H7 (cell line): Measurements from ENCODE around the gene ARL5C. TPM values are rescaled to one million over a fixed set of nuclear protein-coding genes. Genes with fewer than 3 reads are reported as not detected.

Experiments used
- DNase-seq: peaks from one replicate; pipeline ENCODE4 v3.0.0; 2012
- H3K27me3 ChIP-seq: 2 replicates; pipeline ENCODE4 v1.6.0; 2011; ENCODE audit warnings: mild to moderate bottlenecking, low read length; ENCODE audit not compliant: control insufficient read depth, insufficient read depth
- H3K36me3 ChIP-seq: replicated peaks from 2 replicates; pipeline ENCODE4 v1.5.1; 2011; ENCODE audit warnings: low read length; ENCODE audit not compliant: control insufficient read depth, insufficient read depth
- H3K4me3 ChIP-seq: 2 replicates; pipeline ENCODE4 v1.5.1; 2011; ENCODE audit warnings: low read depth, mild to moderate bottlenecking, control low read depth, low read length, moderate library complexity; ENCODE audit not compliant: insufficient read depth
- total RNA-seq: library from RNA; depleted of rRNA; stranded (reverse); fragments of >200 nt; shearing (Covaris generic); gene quantifications from 2 replicates; pipeline ENCODE4 v1.2.3, GENCODE V29; 2014

The ARL5C gene
- total RNA-seq, 1 experiment from 2014 or later: not detected

DNA sequence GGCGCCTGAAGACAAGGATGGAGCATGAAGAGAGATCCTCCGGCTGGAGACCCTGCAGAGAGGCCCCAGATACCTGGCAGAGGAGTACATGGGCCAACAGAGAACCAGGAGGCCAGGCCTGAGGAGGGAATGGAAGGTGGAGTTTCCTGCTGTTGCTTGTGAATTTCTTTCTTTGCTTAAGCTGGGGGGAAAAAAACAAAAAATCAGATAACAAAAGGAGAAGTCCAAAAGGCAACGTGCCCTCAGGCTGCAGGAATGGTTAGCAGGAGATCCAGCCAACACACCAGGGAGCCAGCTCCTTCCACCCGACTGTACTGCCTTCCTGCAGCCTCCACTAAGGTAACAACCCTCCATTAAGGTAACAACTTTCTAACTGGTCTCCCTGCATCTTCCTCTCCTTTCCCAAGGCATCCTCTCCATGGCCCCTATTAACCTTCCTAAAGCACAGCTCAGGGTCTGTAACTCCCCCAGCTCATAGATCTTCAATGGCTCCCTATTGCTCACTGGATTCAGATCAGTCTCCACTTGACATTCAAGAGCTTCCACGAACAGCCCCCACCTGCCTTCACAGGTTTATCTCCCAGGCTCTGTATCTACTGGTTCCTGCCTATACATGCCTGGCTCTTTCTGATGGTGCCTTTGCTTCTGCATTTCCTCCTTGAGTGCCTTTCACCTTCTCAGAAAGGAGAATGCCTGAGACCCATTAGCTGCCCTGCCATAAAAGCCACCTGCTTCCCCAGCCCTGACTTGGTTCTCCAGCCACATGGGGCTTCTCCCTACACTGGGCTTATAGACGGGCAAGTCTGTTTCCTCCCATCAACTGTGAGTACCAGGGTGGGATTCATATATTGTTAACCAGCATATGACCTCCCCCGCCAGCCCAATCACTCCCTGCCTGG lies 725 bp upstream of the ARL5C start:
- Histone ChIP-seq H3K4me3 (no peak overlapping the region), H3K27me3 (peaks cover 25% of the 10 kb centered on the region), H3K36me3 (no peaks in the 10 kb centered on the region)
- DNase-seq: no peak

DNA sequence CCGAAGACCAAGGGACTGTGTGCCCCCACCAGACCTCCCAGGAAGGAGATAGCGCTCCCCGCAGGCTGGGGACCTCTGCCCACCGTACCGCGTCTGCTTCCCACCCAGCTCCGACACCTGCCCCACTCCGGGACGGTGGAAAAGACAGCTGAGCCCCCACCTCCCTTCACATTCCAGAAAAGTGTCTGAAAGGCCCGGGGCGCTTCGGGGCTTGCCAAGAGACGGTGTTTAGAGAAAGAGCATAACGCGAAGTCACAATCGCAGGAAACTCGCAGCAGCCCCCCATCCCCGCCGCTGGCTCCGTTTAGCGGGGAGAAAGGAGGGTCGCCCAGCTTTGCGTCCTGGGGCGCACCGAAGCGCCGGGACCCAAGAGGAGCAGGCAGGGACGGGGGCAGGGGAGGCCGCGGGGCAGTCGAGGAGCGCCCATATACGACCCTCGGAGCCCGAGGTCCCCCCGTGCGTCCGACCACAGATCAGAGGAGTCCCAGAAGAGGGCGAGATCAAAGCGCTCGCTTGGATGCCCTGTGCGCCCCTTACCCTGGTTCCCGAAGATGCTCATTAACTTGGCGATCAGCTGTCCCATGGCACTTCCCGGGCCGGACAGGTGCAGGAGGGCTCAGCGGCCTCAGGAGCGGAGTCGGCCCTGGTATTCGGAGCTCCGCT lies 652 bp downstream of the ARL5C start:
- no peaks in the 10 kb centered on the region for H3K36me3 ChIP-seq
- peak; percentile 79 for DNase-seq
- H3K4me3 ChIP-seq: peak overlapping the region; percentile 83
- H3K27me3 ChIP-seq: peaks cover 25% of the 10 kb centered on the region

GRCh38 chr17:39164675-39165143 lies 1.3 kb downstream of the ARL5C start:
- no peaks in the 10 kb centered on the region for H3K36me3 ChIP-seq
- peak overlapping the region; percentile 83 for H3K4me3 ChIP-seq
- peaks cover 25% of the 10 kb centered on the region for H3K27me3 ChIP-seq
- DNase-seq: peak; percentile 98

DNA sequence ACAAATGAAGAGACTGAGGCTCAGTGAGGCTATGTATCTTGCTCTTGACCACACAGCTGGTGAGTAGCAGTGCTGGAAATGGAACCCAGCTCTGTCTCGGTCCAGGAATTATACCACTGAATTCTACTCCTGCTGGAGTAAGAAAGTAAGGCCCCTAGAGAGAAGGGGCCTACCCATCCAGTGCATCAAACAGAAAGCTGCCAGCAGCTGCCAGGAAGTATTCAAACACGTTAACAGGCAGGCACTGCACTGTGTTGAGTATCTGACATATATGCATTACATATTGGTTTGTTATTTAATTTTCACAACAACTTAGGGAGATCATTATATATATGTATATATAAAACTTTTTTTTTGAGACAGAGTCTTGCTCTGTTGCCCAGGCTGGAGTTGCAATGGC lies 4.0 kb downstream of the ARL5C start:
- Histone ChIP-seq H3K27me3 (peaks cover 23% of the 10 kb centered on the region), H3K36me3 (no peaks in the 10 kb centered on the region), H3K4me3 (no peak overlapping the region)
- DNase-seq: no peak

- Histone ChIP-seq H3K36me3 (no peaks in the 10 kb centered on the region), H3K27me3 (no peaks in the 10 kb centered on the region), H3K4me3 (no peak overlapping the region)
- DNase-seq: no peak
Measured at GRCh38 chr17:39158623-39159022, 7.3 kb downstream of the ARL5C start.

DNA sequence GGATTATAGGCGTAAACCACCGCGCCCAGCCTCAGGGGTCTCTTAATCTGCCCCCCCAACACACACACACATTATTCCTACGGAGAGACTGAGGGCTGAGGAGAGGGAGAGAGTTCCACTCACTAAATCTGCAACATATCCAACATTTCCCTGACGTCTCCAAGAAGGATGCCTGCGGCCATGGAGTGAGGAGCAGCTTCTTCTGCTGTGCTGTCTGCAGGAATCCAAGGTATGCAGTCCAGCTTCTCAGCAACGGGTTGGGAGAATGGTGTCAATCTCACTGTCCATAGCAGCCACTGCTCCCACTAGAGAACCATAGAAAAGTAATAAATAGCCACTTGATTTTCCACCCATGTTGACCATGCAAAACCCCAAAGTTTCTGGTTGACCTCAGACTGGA lies 9.5 kb downstream of the ARL5C start:
- Histone ChIP-seq H3K27me3 (peaks cover 8% of the 10 kb centered on the region), H3K36me3 (no peaks in the 10 kb centered on the region), H3K4me3 (no peak overlapping the region)
- no peak for DNase-seq

DNA sequence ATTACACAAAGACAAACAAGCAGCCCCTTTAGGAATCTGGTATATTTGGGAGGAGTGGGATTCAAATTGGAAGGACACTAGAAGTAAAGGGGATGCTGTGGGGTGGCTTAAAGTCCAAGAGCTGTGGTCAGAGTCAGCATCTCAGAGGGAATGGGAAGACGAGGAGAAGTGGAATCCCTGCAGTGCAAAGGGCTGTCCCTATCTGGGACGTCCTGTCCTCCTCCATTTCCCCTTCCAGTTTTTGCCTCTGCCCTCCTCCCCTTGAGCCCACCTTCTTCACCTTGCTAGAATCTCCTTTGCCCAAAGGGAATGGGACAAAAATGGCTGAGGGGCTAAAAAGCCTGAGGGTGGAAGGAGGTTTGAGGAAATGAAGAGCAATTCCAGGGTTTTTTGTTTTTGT lies 10.3 kb downstream of the ARL5C start:
- DNase-seq: no peak
- Histone ChIP-seq H3K36me3 (no peaks in the 10 kb centered on the region), H3K4me3 (no peak overlapping the region), H3K27me3 (peaks cover 15% of the 10 kb centered on the region)

- H3K36me3 ChIP-seq: no peaks in the 10 kb centered on the region
- H3K4me3 ChIP-seq: peak overlapping the region; percentile 92
- H3K27me3 ChIP-seq: peaks cover 30% of the 10 kb centered on the region
- peak; percentile 76 for DNase-seq
Measured at GRCh38 chr17:39153599-39154051, 12.3 kb downstream of the ARL5C start.

GRCh38 chr17:39151943-39152818 lies 13.8 kb downstream of the ARL5C start:
- peak overlapping the region; percentile 58 for H3K4me3 ChIP-seq
- peak; percentile 65 for DNase-seq

DNA sequence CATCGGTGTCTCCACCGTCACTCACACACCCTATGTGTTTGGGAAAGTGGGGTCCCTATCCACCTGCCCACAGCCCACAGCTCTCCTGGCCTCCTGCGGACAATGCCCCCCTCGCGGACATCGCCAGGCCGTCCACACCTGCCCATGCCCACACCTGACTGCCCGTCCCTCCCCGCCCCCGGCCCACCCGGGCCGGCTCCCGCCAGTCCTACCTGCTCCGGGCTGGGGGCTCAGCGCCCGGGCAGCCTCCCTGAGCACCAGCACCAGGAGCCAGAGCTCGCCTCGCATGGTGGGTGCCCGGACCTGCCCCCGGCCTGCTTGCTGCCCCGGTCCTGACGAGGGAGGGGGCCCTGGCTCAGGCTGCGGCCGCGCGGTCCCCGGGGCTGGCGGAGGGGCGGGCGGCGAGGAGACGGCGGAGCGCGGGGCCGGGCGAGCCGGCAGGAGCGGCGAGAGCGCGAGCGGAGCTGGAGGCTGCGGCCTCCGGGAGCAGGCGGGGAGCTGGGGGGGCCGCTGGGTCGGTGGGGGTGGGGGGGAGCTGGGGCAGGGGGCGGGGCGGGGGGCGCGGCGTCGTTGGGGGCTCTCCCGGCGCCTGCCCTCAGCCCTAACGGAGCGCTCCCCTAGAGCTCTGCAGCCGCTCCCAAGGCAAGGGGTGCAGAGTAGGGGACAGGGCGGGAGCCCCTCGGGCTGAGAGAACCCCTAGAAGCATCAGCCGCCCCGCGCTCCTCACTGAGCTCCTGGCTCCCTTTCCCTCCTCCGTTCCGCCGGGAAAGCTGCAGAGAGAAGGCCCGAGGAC lies 14.6 kb downstream of the ARL5C start, which contains the start of gene PLXDC1:
TSS of gene PLXDC1 (minus strand) at position 488 of the 793 bp plus-strand sequence. CDS start at position 288, 200 bp downstream.
- H3K27me3 ChIP-seq: peaks cover 30% of the 10 kb centered on the region
- peak; percentile 85 for DNase-seq
- H3K36me3 ChIP-seq: no peaks in the 10 kb centered on the region
- peak within 1 kb of the TSS; percentile 58 for H3K4me3 ChIP-seq

More at GRCh38 chr17:39151943-39152818, 13.8 kb downstream of the ARL5C start:
- Histone ChIP-seq H3K27me3 (peaks cover 30% of the 10 kb centered on the region), H3K36me3 (no peaks in the 10 kb centered on the region)

- peak; percentile 61 for DNase-seq
- Histone ChIP-seq H3K36me3 (no peaks in the 10 kb centered on the region), H3K4me3 (peak overlapping the region; percentile 58), H3K27me3 (peaks cover 30% of the 10 kb centered on the region)
Measured at GRCh38 chr17:39150795-39151149, 15.2 kb downstream of the ARL5C start.

DNA sequence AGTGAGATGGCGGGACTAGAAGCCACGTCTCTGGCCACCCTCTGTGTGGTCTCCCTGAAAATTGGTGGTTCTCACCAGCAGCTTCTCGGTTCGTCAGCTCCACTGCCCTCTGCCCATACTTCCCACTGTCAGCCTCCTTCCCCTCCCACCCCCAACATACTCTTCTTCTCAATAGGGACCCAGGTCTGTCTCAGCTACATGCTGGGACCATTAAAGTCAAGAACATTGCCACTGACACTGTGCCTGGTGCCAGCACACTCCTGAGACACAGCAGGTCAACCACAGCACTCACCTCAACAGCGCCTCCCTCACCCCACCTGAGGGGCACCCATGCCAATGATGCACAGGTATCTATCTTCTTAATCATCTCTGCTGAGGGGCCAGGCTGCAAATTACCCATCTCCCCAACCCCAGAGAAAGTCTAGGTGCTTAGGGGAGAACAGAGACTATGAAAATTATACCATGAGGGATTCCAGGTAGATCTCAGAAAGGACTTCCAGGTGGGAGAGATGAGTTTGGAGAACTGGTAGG lies 15.8 kb downstream of the ARL5C start:
- Histone ChIP-seq H3K27me3 (peaks cover 30% of the 10 kb centered on the region), H3K36me3 (no peaks in the 10 kb centered on the region), H3K4me3 (no peak overlapping the region; the same call in 1 of the 2 replicates)
- no peak for DNase-seq
